AG09319 (cell line): ENCODE results near the gene USP44.
"Not testable (repeated sequence)": the region's sequence is repeated elsewhere in the genome, so short reads cannot be mapped to it uniquely, and the experiment has no call there.

Source experiments
- DNase-seq: peaks from one replicate; pipeline ENCODE4 v3.0.0-alpha.2; 2010; ENCODE audit warnings: low read depth; ENCODE audit errors: extremely low read depth
- TF ChIP-seq, protein P1 (sequence below): IDR thresholded peaks from 2 replicates; pipeline ENCODE4 v1.5.1; 2011; ENCODE audit warnings: low read depth, mild to moderate bottlenecking, inconsistent platforms, low read length, moderate library complexity

USP44 gene

DNA sequence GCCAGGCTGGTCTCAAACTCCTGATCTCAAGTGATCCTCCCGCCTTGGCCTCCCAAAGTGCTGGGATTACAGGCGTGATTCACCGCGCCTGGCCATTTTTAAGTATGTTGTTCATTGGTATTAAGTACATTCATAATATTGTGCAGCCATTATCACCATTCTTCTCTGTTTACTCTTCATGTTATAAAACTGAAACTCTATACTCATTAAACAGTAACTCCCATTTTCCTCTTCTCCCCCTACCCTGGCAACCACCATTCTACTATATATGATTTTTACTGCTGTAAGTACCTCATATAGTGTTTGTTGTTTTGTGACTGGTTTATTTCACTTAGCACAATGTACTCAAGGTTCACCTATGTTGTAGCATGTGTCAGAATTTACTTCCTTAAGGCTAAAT is 54.2 kb downstream of the USP44 start:
- TF ChIP-seq, protein P1, sequence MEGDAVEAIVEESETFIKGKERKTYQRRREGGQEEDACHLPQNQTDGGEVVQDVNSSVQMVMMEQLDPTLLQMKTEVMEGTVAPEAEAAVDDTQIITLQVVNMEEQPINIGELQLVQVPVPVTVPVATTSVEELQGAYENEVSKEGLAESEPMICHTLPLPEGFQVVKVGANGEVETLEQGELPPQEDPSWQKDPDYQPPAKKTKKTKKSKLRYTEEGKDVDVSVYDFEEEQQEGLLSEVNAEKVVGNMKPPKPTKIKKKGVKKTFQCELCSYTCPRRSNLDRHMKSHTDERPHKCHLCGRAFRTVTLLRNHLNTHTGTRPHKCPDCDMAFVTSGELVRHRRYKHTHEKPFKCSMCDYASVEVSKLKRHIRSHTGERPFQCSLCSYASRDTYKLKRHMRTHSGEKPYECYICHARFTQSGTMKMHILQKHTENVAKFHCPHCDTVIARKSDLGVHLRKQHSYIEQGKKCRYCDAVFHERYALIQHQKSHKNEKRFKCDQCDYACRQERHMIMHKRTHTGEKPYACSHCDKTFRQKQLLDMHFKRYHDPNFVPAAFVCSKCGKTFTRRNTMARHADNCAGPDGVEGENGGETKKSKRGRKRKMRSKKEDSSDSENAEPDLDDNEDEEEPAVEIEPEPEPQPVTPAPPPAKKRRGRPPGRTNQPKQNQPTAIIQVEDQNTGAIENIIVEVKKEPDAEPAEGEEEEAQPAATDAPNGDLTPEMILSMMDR, result no peak
- DNase-seq, result no peak

DNA sequence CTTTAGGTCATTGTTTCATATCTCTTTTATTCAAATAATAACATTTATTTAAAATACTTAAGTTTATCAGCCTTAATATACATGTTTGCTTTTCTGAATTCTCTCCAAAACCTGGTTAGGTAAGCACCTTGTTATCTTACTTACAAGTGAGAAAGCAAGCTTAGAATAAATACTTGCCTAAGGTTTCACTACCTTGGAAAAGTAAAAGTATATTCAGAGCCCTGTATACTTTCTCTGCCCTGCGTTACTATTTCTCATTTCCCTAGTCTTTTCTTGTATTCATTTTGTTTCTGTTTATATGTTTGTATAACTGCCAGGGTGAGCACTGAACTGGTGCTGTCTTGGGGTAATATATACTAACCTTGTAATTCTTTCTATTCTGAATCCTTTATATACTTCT is 55.8 kb downstream of the USP44 start:
- TF ChIP-seq, protein P1, result no peak
- no peak for DNase-seq

DNA sequence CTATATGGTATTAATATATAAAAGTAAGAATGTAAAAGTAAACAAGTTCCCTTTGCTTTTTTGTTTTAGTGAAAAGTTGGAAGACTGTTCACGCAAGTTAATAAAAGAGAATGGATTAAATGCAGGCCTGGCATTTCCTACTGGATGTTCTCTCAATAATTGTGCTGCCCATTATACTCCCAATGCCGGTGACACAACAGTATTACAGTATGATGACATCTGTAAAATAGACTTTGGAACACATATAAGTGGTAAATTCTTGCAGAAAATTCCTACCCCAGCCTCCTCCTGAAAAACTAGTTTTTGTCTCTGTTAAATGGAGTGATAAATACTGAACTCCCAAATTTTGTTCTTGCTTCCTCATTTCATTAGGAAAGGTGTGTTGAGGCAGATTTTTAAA is 56.4 kb downstream of the USP44 start:
- DNase-seq, result no peak
- TF ChIP-seq, protein P1, result no peak

DNA sequence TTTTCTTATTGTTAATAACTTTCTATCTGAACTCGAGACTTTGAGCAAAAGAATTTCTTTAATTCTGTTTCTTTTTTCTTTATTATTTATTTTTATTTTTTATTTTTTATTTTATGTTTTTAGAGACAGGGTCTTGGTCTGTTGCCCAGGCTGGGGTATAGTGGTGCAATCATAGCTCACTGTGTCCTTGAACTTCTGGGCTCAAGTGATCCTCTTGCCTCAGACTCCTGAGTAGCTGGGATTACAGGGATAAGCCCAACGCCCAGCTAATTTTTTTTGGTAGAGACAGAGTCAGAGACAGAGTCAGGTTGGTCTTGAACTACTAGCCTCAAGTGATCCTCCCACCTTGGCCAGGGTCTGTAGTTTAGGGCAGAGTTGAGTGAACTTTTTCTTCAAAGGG is 58.8 kb downstream of the USP44 start:
- TF ChIP-seq, protein P1, result no peak
- DNase-seq, result no peak

DNA sequence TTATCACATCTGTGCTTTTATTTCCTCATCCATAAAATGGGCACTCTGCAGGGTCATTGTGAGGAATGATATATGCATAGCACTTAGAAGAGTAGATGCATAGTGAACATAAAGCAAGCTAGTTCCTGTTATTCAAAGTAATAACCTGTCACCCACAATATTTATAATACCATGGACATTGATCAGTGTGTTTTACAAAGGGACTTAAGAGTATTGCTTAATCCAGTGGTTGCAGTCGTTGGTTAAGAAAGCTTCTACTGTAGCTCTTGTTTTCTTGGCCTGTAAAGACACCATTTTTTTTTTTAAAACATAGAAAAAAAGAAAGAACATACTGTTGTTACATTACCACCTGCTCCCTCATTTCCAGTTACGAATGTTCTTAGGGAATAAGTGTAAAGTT is 64.3 kb downstream of the USP44 start:
- no peak for DNase-seq
- TF ChIP-seq, protein P1, result no peak

DNA sequence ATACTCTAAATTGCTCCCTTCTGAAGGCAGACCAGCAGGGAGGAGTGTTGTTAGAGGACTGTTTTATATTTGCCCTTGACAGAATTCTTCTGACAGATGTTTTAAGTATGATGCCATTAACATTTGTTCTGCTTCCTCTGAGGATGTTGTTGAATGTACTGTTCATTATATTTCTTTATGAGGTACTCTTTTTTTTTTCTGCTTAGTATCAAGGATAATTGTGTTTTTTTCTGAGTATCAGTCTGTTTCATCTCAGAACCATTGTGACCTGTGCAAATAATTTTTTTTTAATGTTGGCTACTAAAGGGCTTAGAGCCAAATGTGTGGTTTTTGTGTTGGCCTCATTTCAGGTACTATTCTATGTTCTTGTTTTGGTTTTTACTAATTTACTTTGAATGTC is 66.8 kb downstream of the USP44 start:
- DNase-seq, result peak; percentile 23
- TF ChIP-seq, protein P1, result no peak

DNA sequence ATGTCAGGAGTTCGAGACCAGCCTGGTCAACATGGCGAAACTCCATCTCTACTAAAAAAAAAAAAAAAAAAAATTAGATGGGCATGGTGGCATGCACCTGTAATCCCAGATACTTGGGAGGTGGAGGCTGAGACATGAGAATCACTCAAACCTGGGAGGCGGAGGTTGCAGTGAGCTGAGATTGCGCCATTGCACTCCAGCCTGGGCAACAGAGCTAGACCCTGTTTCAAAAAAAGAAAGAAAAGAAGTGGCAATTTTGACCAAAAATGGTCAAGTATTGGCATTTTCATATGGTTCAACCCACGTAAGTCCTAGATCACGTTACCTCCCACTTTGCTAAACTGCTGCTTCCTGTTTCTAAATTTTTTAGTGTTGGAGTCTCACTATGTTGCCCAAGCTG is 68.7 kb downstream of the USP44 start:
- DNase-seq, result not testable (repeated sequence)

DNA sequence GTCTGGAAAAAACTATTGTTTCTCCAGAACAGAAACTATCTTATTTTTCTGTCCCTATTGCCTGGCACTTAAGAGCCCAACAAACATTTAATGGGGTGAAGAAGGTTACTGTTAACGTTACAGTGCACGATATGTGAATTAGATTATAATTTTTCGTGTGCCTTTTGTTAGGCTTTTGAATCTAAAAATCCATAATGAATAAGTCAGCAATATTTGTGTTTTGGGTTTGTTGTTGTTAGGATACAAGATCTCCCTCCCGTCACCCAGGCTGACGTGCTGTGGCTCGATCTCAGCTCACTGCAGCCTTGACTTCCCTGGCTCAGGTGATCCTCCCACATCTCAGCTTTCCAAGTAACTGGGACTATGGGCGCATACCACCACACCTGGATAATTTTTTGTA is 69.4 kb downstream of the USP44 start:
- DNase-seq, result no peak
- TF ChIP-seq, protein P1, result no peak
